NCI-H526 treated with DMSO at 0.1 percent for 48 hours (cell line): ENCODE results near the gene SLC30A1.

Experiments used
- DNase-seq: peaks from one replicate; lab custom pipeline; 2025; lab: John Stamatoyannopoulos, UW

SLC30A1 gene

DNA sequence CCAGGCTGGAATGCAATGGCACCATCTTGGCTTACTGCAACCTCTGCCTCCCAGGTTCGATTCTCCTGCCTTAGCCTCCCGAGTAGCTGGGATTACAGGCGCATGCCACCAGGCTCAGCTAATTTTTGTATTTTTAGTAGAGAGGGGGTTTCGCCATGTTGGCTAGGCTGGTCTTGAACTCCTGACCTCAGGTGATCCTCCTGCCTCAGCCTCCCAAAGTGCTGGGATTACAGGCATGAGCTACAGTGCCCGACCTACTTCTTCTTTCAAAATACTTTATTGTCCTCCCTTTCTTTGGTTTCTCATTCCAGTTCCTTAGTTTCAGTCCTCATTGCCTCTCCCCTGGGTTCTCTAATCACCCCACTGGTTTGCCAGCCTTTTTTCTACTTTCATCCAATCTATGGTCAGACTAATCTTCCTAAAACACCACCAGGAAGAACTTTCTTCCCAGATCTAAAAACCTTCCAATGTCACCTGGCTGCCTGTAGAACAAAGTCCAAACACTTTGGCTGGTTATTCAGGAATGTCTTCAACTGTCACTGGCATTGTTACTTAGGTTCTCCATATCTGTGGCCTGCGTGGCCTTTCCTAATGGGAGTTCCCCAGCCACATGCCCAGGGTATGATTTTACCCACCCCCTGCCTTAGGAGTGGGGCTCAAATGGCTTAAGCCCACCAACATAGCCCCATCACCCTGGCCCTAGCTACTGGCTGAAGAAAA lies 29.0 kb upstream of the SLC30A1 start:
- DNase-seq = no peak

DNA sequence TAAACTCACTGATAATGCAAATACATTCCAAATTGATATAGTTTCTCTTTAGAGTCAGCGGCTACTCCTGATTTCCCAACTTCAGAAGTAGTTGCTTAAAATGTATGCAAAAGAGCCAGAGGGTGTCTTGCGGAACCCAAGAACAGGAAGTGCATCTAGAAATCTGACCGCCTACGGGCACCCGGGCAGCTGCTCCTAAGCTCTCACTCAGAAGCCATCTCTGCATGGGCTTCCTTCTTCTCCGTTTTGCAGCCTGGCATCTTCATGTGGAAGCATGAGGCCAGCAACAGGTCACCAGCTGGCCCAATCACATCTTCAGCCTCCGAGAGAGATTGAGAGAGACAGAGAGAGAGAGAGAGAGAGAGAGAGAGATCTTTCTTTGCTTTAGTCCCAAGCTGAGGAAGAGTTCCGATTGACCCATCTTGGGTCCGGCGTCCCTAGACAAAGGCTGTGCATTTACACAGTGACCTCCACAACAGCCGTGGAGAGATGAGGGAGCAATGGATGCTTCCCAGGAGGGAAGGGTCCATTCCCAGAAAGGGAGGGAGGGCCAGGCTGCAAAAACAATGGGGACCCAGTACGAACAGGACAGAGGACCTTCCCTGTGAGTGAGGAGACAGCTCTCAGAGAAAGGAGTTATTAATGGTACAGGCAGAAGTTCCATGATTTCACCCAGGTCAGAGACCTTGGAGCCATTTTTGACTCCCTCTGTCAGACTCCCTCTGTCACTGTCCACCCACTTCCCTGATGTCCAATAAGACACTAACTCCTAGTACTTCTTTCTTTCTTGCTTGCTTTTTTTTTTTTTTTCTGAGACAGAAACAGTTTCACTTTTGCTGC lies 28.2 kb upstream of the SLC30A1 start:
- no peak for DNase-seq

DNA sequence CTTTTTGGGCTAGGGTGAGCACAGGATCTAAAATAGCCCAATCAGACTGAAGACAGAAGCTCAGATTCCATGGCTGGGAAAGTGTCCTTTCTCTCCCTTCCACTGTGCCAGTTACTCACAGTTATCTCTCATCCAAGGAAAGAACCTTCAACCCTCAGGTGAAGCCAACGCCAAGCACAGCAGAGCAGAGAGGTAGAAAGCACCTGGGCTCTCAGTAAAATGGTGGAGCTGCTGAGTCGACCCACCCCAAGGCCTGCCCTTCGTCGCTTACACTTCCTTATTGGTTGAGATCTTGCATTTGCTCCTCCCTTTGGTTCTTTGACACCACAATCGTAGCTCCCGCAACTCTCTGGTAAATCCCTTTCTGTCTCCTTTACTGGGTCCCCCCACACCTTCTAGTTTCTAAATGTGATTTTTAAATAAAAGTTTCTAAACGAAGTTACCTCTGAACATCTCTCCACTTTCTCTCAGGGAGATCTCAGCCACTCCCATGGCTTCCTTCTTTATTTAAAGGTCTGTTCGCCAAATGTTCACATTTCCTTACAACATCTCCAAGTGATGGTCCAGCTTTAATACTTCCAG lies 27.5 kb upstream of the SLC30A1 start:
- no peak for DNase-seq

DNA sequence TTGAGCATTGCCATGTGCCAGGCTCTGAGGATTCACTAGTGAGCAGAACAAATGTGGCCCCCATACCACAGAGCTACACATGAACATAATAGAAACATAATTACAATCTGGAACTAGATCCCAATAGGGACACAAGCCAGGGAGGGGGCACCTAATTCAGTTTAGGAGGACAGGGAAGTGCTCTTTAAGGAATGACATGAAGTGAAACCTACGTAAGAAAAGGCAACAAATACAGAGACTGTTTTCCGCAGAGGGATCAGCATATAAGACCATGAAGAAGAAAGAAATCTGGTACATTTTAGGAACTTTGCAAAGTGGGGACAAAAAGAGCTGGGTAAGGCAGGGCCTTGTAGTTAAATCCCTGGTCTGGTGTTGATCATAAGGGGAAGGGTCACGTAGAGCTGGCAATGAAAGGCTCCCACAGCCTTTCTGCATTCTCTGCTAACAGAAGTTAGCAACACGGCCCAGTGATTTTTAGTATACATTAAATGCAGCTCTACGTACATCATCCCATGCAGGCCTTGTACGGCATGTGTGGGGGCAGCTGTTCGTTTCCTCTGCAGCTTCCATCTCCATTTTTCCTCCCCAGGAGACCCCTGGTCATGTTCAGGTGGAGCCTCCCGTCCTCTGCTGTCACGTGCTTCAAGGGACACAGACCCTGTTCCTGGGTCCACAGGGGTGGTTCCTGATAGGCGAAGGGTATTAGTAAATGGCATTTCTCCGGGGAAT lies 26.8 kb upstream of the SLC30A1 start:
- no peak for DNase-seq

DNA sequence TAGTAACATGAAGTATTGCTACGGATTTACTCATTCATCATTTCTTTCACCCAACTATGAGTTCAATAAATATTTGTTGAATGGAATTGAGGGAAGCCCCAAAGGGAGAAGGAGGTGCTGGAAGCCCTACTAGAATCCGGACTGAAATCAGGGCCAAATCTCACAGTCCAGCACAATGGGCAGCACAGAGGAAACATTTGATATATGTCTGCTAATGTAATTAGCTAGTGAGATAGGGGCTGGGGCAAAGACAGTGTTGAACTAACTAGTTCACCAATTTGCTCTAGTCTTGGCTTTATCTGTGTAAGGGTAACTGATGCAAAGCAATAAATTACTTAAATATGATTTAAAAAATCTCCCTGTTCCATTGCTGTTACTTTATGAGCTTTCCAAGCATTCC lies 26.1 kb upstream of the SLC30A1 start:
- DNase-seq = no peak

DNA sequence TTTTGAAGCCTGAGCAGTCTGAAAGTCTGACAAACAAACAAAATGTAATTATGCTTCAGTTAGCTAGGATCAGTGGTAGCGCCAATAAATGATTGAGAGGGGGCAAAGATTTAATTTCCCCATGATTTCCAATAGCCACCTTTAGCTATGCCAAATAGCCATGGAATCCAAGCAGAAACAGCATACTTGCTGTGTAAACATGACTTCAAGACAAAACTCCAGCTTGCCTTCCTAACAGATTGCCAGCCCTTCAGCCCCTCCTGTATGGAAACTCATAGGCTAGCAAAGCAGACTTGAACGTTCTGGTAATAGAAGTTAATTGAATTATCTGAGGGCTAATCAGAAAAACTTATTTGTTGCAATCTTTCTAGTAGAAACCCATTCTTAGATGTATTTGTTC lies 25.6 kb upstream of the SLC30A1 start:
- DNase-seq = no peak

DNA sequence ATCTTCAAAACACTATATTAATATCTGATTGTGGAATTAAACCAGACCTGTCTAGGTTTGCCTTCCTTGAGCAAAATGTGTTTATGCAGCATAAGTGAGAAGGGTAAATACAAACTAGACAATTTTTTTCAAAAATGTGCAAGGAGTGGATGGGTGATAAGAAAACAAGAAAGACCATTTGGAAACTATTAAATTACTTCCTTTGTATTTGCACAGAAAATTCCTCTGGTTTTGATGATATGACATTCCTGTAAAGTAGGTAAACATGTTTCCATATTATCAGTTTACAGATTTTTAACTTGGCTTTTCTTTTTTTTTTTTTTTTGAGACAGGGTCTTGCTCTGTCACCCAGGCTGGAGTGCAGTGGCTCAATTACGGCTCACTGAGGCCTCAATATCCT lies 24.8 kb upstream of the SLC30A1 start:
- DNase-seq = no peak

DNA sequence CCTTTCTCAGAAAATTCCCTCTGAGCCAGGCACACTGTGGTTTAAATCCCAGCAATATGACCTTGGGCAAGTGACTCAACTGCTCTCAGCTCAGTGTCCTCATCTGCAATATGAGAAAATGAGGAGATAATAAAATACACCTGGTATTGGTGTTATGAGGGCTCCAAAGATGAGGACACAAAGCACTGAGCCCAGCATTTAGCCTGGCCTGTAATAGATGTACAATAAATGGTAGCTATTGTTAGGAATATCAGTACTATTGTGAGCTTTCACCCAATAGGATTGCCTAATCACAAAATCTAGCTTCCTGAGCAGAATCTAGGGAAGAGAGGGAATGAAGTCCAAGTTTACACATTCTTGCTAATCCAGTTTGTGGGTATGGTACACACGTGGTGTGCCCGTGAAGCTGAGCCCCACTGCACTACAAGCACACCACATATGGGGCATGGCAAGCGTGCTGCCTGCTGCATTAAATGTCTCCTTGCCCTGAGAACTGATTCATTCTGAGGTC lies 24.3 kb upstream of the SLC30A1 start:
- no peak for DNase-seq

DNA sequence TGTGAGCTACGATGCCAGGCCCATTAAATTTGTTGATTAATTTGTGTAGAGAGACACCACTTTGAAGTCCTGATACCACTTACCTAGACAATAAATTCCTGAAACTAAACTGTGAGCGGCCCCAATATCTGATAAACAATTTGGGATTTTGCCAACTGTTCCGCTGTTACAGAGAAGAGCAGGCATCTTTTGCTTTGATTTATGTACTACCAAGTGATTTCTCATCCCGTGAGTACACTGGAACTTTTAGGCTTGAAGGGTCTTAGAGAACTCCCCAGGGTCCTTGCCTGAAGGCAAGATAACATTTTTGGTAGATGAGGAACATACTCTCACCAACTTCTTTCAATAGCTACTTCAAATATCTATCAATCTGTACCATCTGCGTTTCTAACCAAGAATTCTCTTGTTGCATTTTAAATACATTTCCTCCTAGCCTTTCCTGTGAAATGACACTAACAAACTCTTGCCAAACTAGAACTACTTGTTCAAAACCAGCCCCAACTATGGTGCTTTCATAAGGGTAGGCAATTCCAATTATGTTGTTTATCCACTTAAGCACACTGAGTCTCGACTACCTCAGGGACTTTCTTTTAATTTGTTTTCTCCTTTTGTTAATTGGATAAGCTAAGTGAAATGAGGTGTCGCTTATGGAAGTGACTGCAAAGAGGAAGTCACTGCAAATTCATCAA lies 23.2 kb upstream of the SLC30A1 start:
- DNase-seq = no peak

DNA sequence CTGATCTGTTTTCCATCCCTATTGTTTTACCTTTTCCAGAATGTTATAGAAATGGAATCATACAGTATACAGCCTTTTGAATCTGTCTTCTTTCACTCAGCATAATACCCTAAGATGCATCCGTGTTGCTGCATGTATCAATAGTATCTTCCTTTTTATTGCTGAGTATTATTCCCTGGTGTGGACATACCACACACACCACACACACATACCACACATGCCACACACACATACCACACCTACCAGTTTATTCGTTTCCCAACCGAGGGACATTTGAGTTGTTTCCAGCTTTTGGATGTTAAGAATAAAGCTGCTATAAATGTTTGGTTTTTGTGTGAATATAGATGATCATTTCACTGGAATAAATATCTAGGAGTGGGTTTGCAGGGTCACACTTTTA lies 22.2 kb upstream of the SLC30A1 start:
- no peak for DNase-seq

DNA sequence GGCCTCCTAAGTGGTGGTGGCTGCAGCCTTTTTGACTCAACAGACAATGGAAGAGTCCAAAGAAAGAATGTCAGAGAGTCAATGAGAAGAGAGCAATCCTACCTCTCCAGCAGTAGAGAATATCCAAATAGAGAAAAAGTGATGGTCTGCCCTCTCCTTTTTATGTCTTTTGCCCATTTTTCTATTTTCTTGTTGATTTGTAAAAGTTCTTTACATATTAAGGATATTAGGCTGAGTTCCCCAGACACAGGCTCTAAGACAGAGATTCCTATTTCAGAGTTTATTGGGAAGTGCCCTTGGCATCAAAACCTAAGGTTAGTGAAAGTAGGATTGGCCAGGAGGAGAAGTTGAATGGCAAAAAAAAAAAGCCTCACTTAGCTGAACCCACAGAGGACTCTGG lies 20.3 kb upstream of the SLC30A1 start:
- no peak for DNase-seq

DNA sequence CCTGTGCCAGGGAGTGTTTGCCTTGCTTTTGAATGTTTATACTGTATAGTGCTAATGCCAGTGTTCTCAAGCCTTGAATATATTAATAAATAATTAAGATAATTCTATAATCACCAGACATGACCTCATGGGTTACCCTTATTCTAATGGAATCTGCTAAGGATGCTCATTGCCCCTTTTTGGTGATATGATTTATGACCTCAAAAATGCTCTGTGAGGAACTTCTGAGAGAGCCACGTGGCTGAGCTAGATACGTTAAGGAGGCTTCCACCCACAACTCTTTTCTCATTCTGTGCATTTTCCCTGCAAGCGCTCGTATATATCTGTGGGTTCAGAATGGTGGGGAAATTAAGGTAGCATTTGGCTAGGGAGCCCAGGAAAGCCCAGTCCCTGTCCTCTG lies 19.6 kb upstream of the SLC30A1 start:
- no peak for DNase-seq

DNA sequence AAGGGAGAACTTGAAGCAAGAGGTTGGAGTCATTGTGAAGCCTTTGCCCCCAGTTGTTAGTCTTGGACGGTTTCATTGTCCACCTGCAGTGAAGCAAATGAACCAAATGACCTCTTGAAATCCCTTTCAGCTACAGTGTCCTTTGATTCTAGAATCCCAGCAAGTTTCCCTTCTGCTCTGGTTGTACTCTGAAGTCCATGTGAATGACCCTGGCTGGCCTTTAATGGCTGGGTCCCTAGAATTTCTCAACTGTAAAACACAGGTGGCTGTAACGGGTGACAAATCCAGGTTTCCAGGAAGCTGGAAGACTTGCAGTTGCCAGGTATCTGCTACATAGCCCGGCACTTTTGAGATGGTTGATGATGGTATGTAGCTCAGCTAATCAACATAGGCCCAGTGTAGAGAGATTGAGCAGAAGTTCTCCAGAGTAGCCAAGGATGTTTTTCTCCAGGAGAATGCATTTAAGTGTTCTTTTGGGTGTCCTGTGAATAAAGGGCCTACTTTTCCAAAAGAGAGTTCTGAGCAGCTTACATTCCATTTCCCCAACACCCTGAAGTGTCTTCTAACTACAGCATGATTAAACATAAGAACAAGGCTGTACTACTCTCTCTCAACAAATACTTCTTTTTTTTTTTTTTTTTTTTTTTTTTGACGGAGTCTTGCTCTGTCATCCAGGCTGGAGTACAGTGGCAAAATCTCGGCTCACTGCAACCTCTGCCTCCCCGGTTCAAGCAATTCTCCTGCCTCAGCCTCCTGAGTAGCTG lies 17.6 kb upstream of the SLC30A1 start:
- DNase-seq = no peak

DNA sequence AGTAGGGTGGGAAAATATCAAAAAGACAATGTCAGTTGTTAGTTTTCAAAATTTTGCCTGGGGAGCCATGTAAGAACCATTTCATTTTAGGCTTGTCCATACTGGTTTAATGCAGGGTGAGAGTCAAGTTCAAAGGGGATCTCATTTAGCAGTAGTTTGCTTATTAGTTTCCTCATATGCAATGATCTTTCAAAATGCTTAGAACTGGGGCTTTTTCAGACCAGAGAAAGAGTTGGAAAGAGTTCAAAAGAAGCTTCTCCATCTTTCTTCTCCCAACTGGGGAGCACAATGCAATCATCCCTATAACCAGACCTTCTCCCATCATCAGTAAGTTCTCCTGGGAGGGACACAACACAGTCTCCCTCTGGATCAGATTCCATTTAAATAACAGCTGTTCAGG lies 16.5 kb upstream of the SLC30A1 start:
- DNase-seq = no peak

DNA sequence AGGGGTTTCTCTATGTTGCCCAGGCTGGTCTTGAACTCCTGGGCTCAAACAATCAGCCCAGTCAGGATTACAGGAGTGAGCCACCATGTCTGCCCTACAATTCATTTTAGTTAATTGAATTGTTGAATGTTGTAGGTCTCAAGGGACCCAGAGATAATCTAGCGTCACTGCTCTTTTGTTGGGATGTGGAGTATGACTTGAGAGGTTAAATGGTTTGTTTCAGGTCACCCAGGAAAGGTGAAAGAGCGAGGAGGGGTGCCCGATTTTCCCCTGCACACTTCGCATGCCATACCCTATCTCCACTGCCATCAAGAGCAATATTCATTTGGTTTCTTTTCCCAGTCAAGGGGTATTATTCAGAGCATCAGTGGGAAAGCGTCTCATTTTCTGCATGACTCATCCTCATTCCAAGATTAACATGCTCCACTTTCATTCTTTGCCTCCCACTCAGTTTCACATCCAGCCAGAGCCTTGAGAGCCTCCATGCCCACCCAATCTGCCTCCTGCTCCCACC lies 13.1 kb upstream of the SLC30A1 start:
- no peak for DNase-seq

DNA sequence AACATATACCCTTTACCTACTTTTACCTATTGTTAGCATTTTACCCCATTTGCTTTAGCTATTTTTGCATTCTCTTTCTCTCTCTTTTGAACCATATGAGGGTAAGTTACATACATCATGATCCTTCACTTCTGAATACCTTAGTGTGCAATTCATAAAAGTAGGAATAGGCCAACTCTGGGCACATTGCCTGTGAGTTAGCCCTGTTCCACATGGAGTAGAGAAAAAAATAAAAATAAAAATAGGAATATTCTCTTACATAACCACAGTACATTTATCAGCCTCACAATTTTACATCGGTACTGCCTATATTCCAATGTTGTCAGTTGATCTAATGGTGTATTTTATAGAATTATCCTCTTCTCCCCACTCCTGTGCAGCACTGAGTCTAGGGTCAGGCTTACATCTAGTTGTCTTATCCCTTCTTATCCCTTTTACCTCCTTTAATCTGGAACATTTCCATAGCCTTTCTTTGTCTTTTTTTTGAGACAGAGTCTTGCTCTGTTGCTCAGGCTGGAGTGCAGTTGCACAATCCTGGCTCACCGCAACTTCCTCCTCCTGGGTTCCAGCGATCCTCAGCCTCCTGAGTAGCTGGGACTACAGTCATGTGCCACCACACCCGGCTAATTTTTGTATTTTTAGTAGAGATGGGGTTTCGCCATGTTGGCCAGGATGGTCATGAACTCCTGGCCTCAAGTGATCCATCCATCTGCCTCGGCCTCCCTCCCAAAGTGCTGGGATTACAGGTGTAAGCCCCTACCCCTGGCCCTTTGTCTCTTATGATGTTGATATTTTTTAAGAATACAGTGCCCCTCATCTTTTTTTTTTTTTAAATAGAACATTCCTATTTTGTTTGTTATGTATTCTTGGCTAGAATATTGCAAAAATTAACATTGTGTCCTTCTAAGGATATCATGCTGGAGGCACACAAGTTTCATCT lies 11.1 kb upstream of the SLC30A1 start:
- DNase-seq = no peak

DNA sequence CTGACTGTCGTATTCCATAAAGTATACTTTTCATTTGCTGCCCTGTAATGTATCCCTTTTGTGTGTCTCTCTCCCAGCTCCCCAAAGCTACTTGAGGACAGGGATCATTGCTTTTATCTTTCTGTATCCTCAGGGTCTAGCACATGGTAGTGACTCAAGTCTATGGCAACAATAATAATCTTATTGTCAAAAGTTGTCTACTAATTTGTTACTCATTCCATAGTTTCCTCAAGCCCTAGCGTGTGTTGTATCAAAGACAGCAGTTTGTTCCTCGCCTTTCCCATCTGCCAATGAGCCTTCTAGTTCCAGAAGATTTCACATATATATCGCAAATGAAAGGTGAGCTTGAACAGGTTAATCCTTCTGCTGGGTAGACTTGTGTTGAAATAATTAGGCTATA lies 9.8 kb upstream of the SLC30A1 start:
- DNase-seq = no peak

DNA sequence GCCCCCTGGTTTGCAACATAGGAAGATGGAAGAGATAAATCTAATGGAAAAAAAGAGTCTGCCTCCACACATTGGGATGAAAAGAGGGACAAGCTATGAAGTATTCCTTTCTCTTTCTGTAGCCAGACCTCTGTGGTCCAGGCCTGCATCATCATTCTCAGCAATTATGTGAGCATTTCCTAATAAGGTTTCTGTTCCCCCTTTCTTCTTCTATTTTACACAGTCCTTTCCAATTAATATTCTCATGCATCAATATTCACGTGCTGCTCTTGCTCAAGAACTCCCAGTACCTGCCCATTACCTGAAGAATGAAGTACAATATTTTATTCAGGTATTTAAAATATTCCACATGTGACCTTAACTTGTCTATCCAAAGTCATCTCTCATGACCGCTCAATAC lies 8.2 kb upstream of the SLC30A1 start:
- DNase-seq = no peak

DNA sequence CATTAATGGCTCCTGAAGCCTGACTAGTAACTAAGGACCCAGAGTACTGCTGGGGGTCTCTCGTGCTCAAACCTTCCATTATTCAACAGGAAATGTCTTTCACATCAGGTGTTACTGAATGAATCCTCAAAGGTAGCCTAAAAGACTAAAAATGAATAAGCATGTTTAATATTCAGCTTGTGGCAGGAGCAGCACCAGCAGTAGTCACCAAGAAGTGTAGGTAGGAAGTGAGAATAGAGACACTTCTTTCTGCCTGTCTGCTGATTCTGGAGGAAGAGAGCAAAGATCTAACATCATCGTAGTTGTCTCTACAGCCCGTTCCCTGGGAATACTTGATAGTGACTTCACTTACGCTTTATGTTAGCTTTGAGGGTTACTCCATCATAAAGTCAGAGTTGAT lies 7.6 kb upstream of the SLC30A1 start:
- DNase-seq = no peak
